ENCODE results near the gene CTTNBP2.

Gene CTTNBP2

DNA sequence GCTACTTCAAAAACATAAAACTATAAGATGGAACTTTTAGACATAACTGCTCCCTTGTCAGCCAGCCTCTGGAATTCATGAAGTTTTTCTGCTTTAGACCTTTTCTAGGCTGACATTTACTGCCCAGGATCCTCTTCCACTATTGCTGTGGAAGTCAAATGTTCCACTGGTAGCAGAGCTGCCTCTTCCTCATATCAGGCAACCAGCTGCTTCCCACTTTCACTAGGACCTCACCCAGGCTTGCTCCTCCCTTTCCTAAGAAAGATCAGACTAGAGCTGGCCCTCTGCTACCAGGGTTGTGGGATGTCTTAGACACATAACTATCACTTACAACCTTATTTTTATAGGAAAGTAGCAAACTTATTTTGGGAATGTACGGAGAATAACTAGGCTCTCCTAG, 121.5 kb downstream of the CTTNBP2 start:
- TF ChIP-seq CTCF (conservative IDR thresholded peaks at IDR 0.05; ENCODE audit: control insufficient read depth, insufficient read depth, low read depth, low read length): no peak
- no peak for DNase-seq (ENCODE audit: low read depth)
- no peak overlapping the region for H3K4me3 ChIP-seq (ENCODE audit: control insufficient read depth, low read depth, low read length)

GRCh38 chr7:117750612-117751563, 122.4 kb downstream of the CTTNBP2 start:
- peak; percentile 53 for TF ChIP-seq CTCF (conservative IDR thresholded peaks at IDR 0.05; ENCODE audit: control insufficient read depth, insufficient read depth, low read depth, low read length)
- no peak overlapping the region for H3K4me3 ChIP-seq (ENCODE audit: control insufficient read depth, low read depth, low read length)
- DNase-seq (ENCODE audit: low read depth): peak; percentile 45

GRCh38 chr7:117741962-117742361, 131.3 kb downstream of the CTTNBP2 start:
- peak; percentile 16 for DNase-seq (ENCODE audit: low read depth)
- no peak overlapping the region for H3K4me3 ChIP-seq (ENCODE audit: control insufficient read depth, low read depth, low read length)
- TF ChIP-seq CTCF (conservative IDR thresholded peaks at IDR 0.05; ENCODE audit: control insufficient read depth, insufficient read depth, low read depth, low read length): no peak

GRCh38 chr7:117739085-117739484, 134.2 kb downstream of the CTTNBP2 start:
- no peak overlapping the region for H3K4me3 ChIP-seq (ENCODE audit: control insufficient read depth, low read depth, low read length)
- no peak for TF ChIP-seq CTCF (conservative IDR thresholded peaks at IDR 0.05; ENCODE audit: control insufficient read depth, insufficient read depth, low read depth, low read length)
- DNase-seq (ENCODE audit: low read depth): no peak

- no peak for DNase-seq (ENCODE audit: low read depth)
- no peak for TF ChIP-seq CTCF (conservative IDR thresholded peaks at IDR 0.05; ENCODE audit: control insufficient read depth, insufficient read depth, low read depth, low read length)
- no peak overlapping the region for H3K4me3 ChIP-seq (ENCODE audit: control insufficient read depth, low read depth, low read length)
These were observed 135.3 kb downstream of the CTTNBP2 start for GRCh38 chr7:117737926-117738325.

DNA sequence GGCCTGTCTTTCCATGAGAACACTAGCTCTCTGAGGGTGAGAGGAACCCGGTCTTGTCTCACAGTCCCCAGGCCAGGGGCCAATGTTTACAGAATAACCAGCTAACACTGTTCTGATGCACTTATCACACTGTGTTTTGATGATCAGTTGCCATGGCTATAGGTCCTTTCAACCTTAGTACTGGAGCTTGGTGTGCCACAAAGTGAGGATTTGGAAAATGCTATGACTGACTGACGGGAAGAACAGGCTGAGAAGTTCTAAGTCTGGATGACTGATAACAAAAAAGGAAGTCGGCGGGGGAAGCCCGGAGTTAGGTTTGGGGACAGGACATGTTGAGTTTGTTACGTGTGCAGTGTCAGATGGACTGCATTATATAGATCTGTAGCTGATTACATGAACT, 141.8 kb downstream of the CTTNBP2 start:
- no peak for DNase-seq (ENCODE audit: low read depth)
- TF ChIP-seq CTCF (conservative IDR thresholded peaks at IDR 0.05; ENCODE audit: control insufficient read depth, insufficient read depth, low read depth, low read length): no peak
- no peak overlapping the region for H3K4me3 ChIP-seq (ENCODE audit: control insufficient read depth, low read depth, low read length)
